Tibial artery (tissue), 4 donors: ENCODE measurements around the gene MAP7.
A peak's percentile ranks its signal among the peaks of the same experiment; 100 is the strongest.

Experiments used
- DNase-seq, 2 donors: peaks; one replicate each; pipeline ENCODE4 v3.0.0-alpha.2; 2019
- H3K27ac ChIP-seq, 2 donors: fragments of 200-600 bp; sonication (generic) in 1 of 2; 1 replicate in 1 of 2; 2 replicates in 1 of 2; pipeline ENCODE4 v1.5.1; 2018 to 2019; ENCODE audit warnings: mild to moderate bottlenecking in 1 of 2
- H3K27me3 ChIP-seq, 2 donors: fragments of 200-600 bp; sonication (generic) in 1 of 2; one replicate each; pipeline versions ENCODE4 v1.5.1 to v1.6.0; 2016 to 2019
- H3K36me3 ChIP-seq, 3 donors: fragments of 200-600 bp; sonication (generic) in 2 of 3; one replicate each; pipeline ENCODE4 v1.5.1; 2016 to 2019; ENCODE audit warnings: mild to moderate bottlenecking in 2 of 3
- H3K4me1 ChIP-seq, 4 donors: fragments of 200-600 bp; sonication (generic) in 2 of 4; 1 replicate in 3 of 4; 2 replicates in 1 of 4; pipeline ENCODE4 v1.5.1; 2016 to 2019
- H3K4me3 ChIP-seq, 2 donors: fragments of 200-600 bp; sonication (generic) in 1 of 2; 1 replicate in 1 of 2; 2 replicates in 1 of 2; pipeline ENCODE4 v1.5.1; 2018 to 2019; ENCODE audit warnings: mild to moderate bottlenecking in 2 of 2
- H3K9me3 ChIP-seq, 3 donors: fragments of 200-600 bp; sonication (generic) in 1 of 3; one replicate each; pipeline ENCODE4 v1.5.1; 2016 to 2019
- intact Hi-C: fragments of 100-400 bp; cut with DNase I; formaldehyde crosslinking; loops from one replicate; pipeline ENCODE4 v1.15.0; 2023; ENCODE audit warnings: low total_unique reads
- TF ChIP-seq, protein P1 (sequence below), 2 experiments: fragments of 200-600 bp in 1 of 2; fragments of 450-650 bp in 1 of 2; IDR thresholded peaks; one replicate each; pipeline ENCODE4 v1.5.1; 2017 to 2019; ENCODE audit warnings: antibody characterized with exemption in 2 of 2, mild to moderate bottlenecking in 1 of 2, moderate library complexity in 1 of 2

The MAP7 gene

GRCh38 chr6:136582711-136583471 lies 32.7 kb upstream of the MAP7 start:
- no peak overlapping the region for H3K4me3 ChIP-seq
- peaks cover 6 to 56% (median 29%) of the 10 kb centered on the region in 4 donors for H3K4me1 ChIP-seq
- H3K36me3 ChIP-seq, result peaks cover 33 to 44% (median 36%) of the 10 kb centered on the region in 3 donors
- H3K27me3 ChIP-seq, result no peaks in the 10 kb centered on the region
- peak overlapping the region; percentile 80 to 86 for H3K27ac ChIP-seq
- TF ChIP-seq, protein P1, sequence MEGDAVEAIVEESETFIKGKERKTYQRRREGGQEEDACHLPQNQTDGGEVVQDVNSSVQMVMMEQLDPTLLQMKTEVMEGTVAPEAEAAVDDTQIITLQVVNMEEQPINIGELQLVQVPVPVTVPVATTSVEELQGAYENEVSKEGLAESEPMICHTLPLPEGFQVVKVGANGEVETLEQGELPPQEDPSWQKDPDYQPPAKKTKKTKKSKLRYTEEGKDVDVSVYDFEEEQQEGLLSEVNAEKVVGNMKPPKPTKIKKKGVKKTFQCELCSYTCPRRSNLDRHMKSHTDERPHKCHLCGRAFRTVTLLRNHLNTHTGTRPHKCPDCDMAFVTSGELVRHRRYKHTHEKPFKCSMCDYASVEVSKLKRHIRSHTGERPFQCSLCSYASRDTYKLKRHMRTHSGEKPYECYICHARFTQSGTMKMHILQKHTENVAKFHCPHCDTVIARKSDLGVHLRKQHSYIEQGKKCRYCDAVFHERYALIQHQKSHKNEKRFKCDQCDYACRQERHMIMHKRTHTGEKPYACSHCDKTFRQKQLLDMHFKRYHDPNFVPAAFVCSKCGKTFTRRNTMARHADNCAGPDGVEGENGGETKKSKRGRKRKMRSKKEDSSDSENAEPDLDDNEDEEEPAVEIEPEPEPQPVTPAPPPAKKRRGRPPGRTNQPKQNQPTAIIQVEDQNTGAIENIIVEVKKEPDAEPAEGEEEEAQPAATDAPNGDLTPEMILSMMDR (IDR thresholded peaks at IDR 0.05), result peak; percentile 60 to 82
- no peaks in the 10 kb centered on the region for H3K9me3 ChIP-seq
- DNase-seq, result no peak
- intact Hi-C loops, result loop anchor here (2.0 kb wide), 1 partner anchor 210 kb away; the partner anchor contains the start of gene MAP3K5

GRCh38 chr6:136579800-136580199 lies 29.6 kb upstream of the MAP7 start:
- Histone ChIP-seq H3K4me1 (peaks cover 0 to 25% (median 9%) of the 10 kb centered on the region in 4 donors), H3K36me3 (peaks cover 54 to 61% (median 55%) of the 10 kb centered on the region in 3 donors), H3K27ac (no peak overlapping the region), H3K9me3 (no peaks in the 10 kb centered on the region), H3K27me3 (no peaks in the 10 kb centered on the region), H3K4me3 (no peak overlapping the region)
- TF ChIP-seq, protein P1 (IDR thresholded peaks at IDR 0.05), result no peak
- intact Hi-C loops, result no loop called here
- DNase-seq, result no peak

- intact Hi-C loops, result no loop called here
- no peaks in the 10 kb centered on the region for H3K4me1 ChIP-seq
- H3K4me3 ChIP-seq, result no peak overlapping the region
- no peaks in the 10 kb centered on the region for H3K27me3 ChIP-seq
- TF ChIP-seq, protein P1 (IDR thresholded peaks at IDR 0.05), result no peak
- DNase-seq, result no peak
- H3K27ac ChIP-seq, result no peak overlapping the region
- peaks cover 69 to 78% (median 73%) of the 10 kb centered on the region in 3 donors for H3K36me3 ChIP-seq
- H3K9me3 ChIP-seq, result no peaks in the 10 kb centered on the region
These were observed 26.6 kb upstream of the MAP7 start for GRCh38 chr6:136576821-136577220.

GRCh38 chr6:136571496-136571895 lies 21.3 kb upstream of the MAP7 start:
- no peaks in the 10 kb centered on the region for H3K4me1 ChIP-seq
- DNase-seq, result no peak
- no peaks in the 10 kb centered on the region for H3K27me3 ChIP-seq
- H3K36me3 ChIP-seq, result peaks cover 35 to 51% (median 45%) of the 10 kb centered on the region in 3 donors
- TF ChIP-seq, protein P1 (IDR thresholded peaks at IDR 0.05), result no peak
- H3K9me3 ChIP-seq, result no peaks in the 10 kb centered on the region
- no peak overlapping the region for H3K4me3 ChIP-seq
- intact Hi-C loops, result no loop called here
- no peak overlapping the region for H3K27ac ChIP-seq

DNA sequence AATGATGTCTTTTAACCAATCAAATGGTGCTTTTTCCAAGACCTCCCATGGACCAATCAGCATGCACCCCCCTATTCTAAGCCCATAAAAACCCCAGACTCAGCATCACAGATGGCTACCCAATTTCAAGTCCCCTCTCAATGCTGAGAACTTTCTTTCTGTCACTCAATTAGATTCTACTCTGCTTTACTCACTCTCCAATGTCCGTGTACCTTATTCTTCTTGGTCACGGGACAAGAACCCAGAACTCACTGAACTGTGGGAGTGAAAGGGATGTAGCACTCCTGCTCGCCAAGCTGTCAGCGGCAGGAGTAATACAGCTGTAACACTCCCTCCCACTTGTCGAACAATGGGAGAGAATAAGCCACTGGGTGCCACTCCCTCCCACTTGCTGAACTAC lies 20.8 kb upstream of the MAP7 start:
- TF ChIP-seq, protein P1 (IDR thresholded peaks at IDR 0.05), result no peak
- intact Hi-C loops, result no loop called here
- Histone ChIP-seq H3K36me3 (peaks cover 35 to 51% (median 45%) of the 10 kb centered on the region in 3 donors), H3K4me3 (no peak overlapping the region), H3K27ac (no peak overlapping the region), H3K27me3 (no peaks in the 10 kb centered on the region), H3K4me1 (no peaks in the 10 kb centered on the region), H3K9me3 (no peaks in the 10 kb centered on the region)
- no peak for DNase-seq
